Parathyroid adenoma (tissue), 2 donors: ENCODE data around the gene KLRF1.

Experiments
- H2AFZ ChIP-seq: fragments of 300-600 bp; sonication (generic); one replicate; pipeline ENCODE4 v1.7.0; 2017; ENCODE audit warnings: antibody characterized with exemption, mild to moderate bottlenecking
- H3K27ac ChIP-seq: fragments of 300-600 bp; sonication (generic); one replicate; pipeline ENCODE4 v1.7.0; 2017
- H3K27me3 ChIP-seq: fragments of 300-600 bp; sonication (generic); one replicate; pipeline ENCODE4 v1.7.0; 2017; ENCODE audit warnings: low read length; ENCODE audit not compliant: control insufficient read depth, insufficient read depth
- H3K36me3 ChIP-seq: fragments of 300-600 bp; sonication (generic); one replicate; pipeline ENCODE4 v1.7.0; 2017; ENCODE audit warnings: low read length; ENCODE audit not compliant: control insufficient read depth, insufficient read depth
- H3K4me1 ChIP-seq: fragments of 300-600 bp; sonication (generic); one replicate; pipeline ENCODE4 v1.7.0; 2017; ENCODE audit warnings: control low read depth
- H3K4me2 ChIP-seq: fragments of 300-600 bp; sonication (generic); one replicate; pipeline ENCODE4 v1.7.0; 2017; ENCODE audit warnings: low read length
- H3K4me3 ChIP-seq: fragments of 300-600 bp; sonication (generic); one replicate; pipeline ENCODE4 v1.7.0; 2017; ENCODE audit warnings: low read depth, low read length
- H3K79me2 ChIP-seq: fragments of 300-600 bp; sonication (generic); one replicate; pipeline ENCODE4 v1.7.0; 2017; ENCODE audit warnings: control low read depth
- H3K9ac ChIP-seq: fragments of 300-600 bp; sonication (generic); one replicate; pipeline ENCODE4 v1.7.0; 2017; ENCODE audit warnings: mild to moderate bottlenecking
- H3K9me3 ChIP-seq: fragments of 300-600 bp; sonication (generic); one replicate; pipeline ENCODE4 v1.7.0; 2017; ENCODE audit warnings: low read length; ENCODE audit not compliant: control insufficient read depth
- CTCF ChIP-seq: fragments of 300-600 bp; sonication (generic); IDR thresholded peaks from one replicate; pipeline ENCODE4 v1.7.0; 2017; ENCODE audit warnings: antibody characterized with exemption, mild to moderate bottlenecking
- donor health status: primary hyperparathyroidism.

The KLRF1 gene

DNA sequence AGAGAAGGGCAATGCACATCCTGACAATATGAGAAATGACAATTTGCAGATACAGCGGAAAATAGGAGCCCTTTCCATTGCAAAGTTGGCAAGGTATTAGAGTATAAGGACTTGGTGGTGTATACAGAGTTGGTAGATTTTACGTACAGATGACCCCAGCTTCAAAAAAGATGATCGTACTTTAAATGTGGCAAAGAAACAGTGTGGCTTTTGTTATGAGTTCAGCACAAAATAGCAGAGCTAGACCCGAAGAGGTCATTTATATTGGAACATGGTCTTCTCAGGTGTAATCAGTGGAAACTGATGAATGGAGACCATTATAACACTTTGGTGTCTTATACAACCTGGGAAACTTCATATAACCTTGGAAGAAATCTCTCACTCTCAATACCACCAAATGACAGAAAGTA, 39.6 kb downstream of the KLRF1 start:
- no peaks in the 10 kb centered on the region for H3K36me3 ChIP-seq
- H2AFZ ChIP-seq = no peak overlapping the region
- no peaks in the 10 kb centered on the region for H3K4me1 ChIP-seq
- H3K4me3 ChIP-seq = peak overlapping the region; percentile 43
- no peaks in the 10 kb centered on the region for H3K27me3 ChIP-seq
- no peaks in the 10 kb centered on the region for H3K79me2 ChIP-seq
- H3K9ac ChIP-seq = no peak overlapping the region
- no peak overlapping the region for H3K27ac ChIP-seq
- no peak for TF ChIP-seq CTCF
- no peaks in the 10 kb centered on the region for H3K9me3 ChIP-seq
- H3K4me2 ChIP-seq = no peak overlapping the region

GRCh38 chr12:9867531-9867930, 40.2 kb downstream of the KLRF1 start:
- Histone ChIP-seq H3K4me1 (no peaks in the 10 kb centered on the region), H2AFZ (no peak overlapping the region), H3K9me3 (no peaks in the 10 kb centered on the region), H3K36me3 (no peaks in the 10 kb centered on the region), H3K4me2 (no peak overlapping the region), H3K9ac (no peak overlapping the region), H3K27me3 (no peaks in the 10 kb centered on the region), H3K79me2 (no peaks in the 10 kb centered on the region), H3K4me3 (peak overlapping the region; percentile 43), H3K27ac (no peak overlapping the region)
- no peak for TF ChIP-seq CTCF

GRCh38 chr12:9868311-9868801, 41.1 kb downstream of the KLRF1 start:
- H3K36me3 ChIP-seq = no peaks in the 10 kb centered on the region
- no peak for TF ChIP-seq CTCF
- H3K79me2 ChIP-seq = no peaks in the 10 kb centered on the region
- H3K4me3 ChIP-seq = peak overlapping the region; percentile 42
- H3K9ac ChIP-seq = no peak overlapping the region
- no peak overlapping the region for H2AFZ ChIP-seq
- peak overlapping the region; percentile 58 for H3K27ac ChIP-seq
- H3K27me3 ChIP-seq = no peaks in the 10 kb centered on the region
- H3K4me1 ChIP-seq = no peaks in the 10 kb centered on the region
- no peaks in the 10 kb centered on the region for H3K9me3 ChIP-seq
- peak overlapping the region; percentile 14 for H3K4me2 ChIP-seq

DNA sequence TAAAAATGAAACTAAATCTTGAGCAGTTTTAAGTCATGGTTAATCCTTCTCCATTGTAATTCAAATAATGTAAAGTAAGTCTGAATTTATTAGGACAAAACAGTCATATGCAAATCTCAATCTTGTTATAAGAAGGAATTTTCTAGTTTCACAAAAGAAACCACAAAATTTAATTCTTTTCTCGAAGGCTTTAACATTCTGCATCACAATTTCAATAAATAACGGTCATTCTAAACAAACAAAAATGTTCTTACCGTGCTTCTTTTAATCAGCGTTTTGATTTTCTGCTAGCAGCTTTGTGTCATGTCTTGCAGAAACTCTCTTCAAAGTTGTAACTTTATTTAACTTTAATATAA, 41.6 kb downstream of the KLRF1 start:
- no peaks in the 10 kb centered on the region for H3K27me3 ChIP-seq
- no peak overlapping the region for H3K9ac ChIP-seq
- H3K4me1 ChIP-seq = no peaks in the 10 kb centered on the region
- no peak overlapping the region for H2AFZ ChIP-seq
- no peaks in the 10 kb centered on the region for H3K36me3 ChIP-seq
- H3K27ac ChIP-seq = peak overlapping the region; percentile 58
- no peaks in the 10 kb centered on the region for H3K9me3 ChIP-seq
- no peak overlapping the region for H3K4me2 ChIP-seq
- peak overlapping the region; percentile 42 for H3K4me3 ChIP-seq
- TF ChIP-seq CTCF = no peak
- no peaks in the 10 kb centered on the region for H3K79me2 ChIP-seq
